Gastroesophageal sphincter (tissue), 3 donors: Measurements from ENCODE around the gene KIF2A.

Experiments used
- CTCF ChIP-seq, 4 experiments: fragments of 200-600 bp in 2 of 4; fragments of 450-650 bp in 2 of 4; sonication (generic) in 1 of 4; IDR thresholded peaks; one replicate each; pipeline ENCODE4 v1.5.1; 2017 to 2019; ENCODE audit warnings: antibody characterized with exemption in 4 of 4, mild to moderate bottlenecking in 2 of 4, moderate library complexity in 2 of 4
- EP300 ChIP-seq: sonication (generic); formaldehyde crosslinking; IDR thresholded peaks from one replicate; pipeline ENCODE4 v1.6.1; 2017; ENCODE audit warnings: antibody characterized with exemption, mild to moderate bottlenecking
- POLR2A ChIP-seq, 2 donors: fragments of 450-650 bp; IDR thresholded peaks; one replicate each; pipeline ENCODE4 v1.6.1; 2017; ENCODE audit warnings: antibody characterized with exemption in 2 of 2, mild to moderate bottlenecking in 2 of 2, moderate library complexity in 1 of 2
- POLR2AphosphoS5 ChIP-seq: sonication (generic); formaldehyde crosslinking; IDR thresholded peaks from one replicate; pipeline ENCODE4 v1.6.1; 2017; ENCODE audit warnings: antibody characterized with exemption

- no peak for TF ChIP-seq CTCF (IDR thresholded peaks at IDR 0.05)
- no peak for TF ChIP-seq POLR2A (IDR thresholded peaks at IDR 0.05)
- no peak for TF ChIP-seq POLR2AphosphoS5
- no peak for TF ChIP-seq EP300
These were observed 80.8 kb downstream of the KIF2A start for GRCh38 chr5:62386824-62387223.
